ENCODE measurements around the gene ZNF576. TPM values are rescaled to one million over a fixed set of nuclear protein-coding genes. Genes with fewer than 3 reads are reported as not detected.
"Not testable (repeated sequence)": the region's sequence is repeated elsewhere in the genome, so short reads cannot be mapped to it uniquely, and the experiment has no call there.

ZNF576 gene
- total RNA-seq, 4 donors from 2014 or later: 4.2 to 16.8 (median 10.0) TPM

GRCh38 chr19:43582495-43582894 lies 13.9 kb upstream of the ZNF576 start:
- DNase-seq: no peak
- no peak overlapping the region for H3K27ac ChIP-seq
- intact Hi-C loops (cut with DNase I): no loop called here
- peaks cover 0 to 21% (median 4%) of the 10 kb centered on the region in 3 donors for H3K36me3 ChIP-seq
- peaks cover 5 to 28% (median 10%) of the 10 kb centered on the region in 3 donors for H3K4me1 ChIP-seq
- WGBS, 2 donors: 85 to 86% methylated on average over 2 of the region's 2 CpGs
- H3K4me3 ChIP-seq: no peak overlapping the region
- H3K9me3 ChIP-seq: no peaks in the 10 kb centered on the region
- TF ChIP-seq, protein P1, sequence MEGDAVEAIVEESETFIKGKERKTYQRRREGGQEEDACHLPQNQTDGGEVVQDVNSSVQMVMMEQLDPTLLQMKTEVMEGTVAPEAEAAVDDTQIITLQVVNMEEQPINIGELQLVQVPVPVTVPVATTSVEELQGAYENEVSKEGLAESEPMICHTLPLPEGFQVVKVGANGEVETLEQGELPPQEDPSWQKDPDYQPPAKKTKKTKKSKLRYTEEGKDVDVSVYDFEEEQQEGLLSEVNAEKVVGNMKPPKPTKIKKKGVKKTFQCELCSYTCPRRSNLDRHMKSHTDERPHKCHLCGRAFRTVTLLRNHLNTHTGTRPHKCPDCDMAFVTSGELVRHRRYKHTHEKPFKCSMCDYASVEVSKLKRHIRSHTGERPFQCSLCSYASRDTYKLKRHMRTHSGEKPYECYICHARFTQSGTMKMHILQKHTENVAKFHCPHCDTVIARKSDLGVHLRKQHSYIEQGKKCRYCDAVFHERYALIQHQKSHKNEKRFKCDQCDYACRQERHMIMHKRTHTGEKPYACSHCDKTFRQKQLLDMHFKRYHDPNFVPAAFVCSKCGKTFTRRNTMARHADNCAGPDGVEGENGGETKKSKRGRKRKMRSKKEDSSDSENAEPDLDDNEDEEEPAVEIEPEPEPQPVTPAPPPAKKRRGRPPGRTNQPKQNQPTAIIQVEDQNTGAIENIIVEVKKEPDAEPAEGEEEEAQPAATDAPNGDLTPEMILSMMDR (IDR thresholded peaks at IDR 0.05): no peak
- TF ChIP-seq POLR2A (IDR thresholded peaks at IDR 0.05): no peak
- no peaks in the 10 kb centered on the region for H3K27me3 ChIP-seq

- Histone ChIP-seq H3K4me3 (no peak overlapping the region), H3K9me3 (no peaks in the 10 kb centered on the region), H3K4me1 (peaks cover 5 to 26% (median 10%) of the 10 kb centered on the region in 3 donors), H3K27ac (peak overlapping the region in 2 of 4 donors; percentile 3 to 7), H3K36me3 (peaks cover 0 to 29% (median 4%) of the 10 kb centered on the region in 3 donors), H3K27me3 (no peaks in the 10 kb centered on the region)
- no peak for TF ChIP-seq POLR2A (IDR thresholded peaks at IDR 0.05)
- TF ChIP-seq, protein P1 (IDR thresholded peaks at IDR 0.05): no peak
- intact Hi-C loops (cut with DNase I): no loop called here
- no peak for DNase-seq
- 92 to 100% methylated on average over 1 of the region's 1 CpG for WGBS, 2 donors
Observed at GRCh38 chr19:43584484-43584883, 11.9 kb upstream of the ZNF576 start.

GRCh38 chr19:43586346-43586745 lies 10.0 kb upstream of the ZNF576 start:
- WGBS, 2 donors: 57 to 67% methylated on average over 2 of the region's 2 CpGs

DNA sequence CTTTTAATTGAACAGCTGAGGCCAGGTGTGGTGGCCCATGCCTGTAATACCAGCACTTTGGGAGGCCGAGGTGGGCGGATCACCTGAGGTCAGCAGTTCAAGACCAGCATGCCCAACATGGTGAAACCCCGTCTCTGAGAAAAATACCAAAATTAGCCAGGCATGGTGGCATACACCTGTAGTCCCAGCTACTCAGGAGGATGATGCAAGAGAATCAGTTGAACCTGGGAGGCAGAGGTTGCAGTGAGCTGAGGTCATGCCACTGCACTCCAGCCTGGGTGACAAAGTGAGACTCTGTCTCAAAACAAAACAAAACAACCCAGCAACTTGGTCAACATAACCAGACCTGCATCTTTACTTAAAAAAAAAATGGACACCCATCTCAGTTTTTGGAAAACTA lies 9.4 kb upstream of the ZNF576 start:
- H3K27ac ChIP-seq; intact Hi-C loops (cut with DNase I); H3K27me3 ChIP-seq; H3K4me1 ChIP-seq; H3K4me3 ChIP-seq; DNase-seq; H3K9me3 ChIP-seq: not testable (repeated sequence)
- 75 to 93% methylated on average over 3 of the region's 3 CpGs for WGBS, 2 donors
- peaks cover 0 to 55% (median 4%) of the 10 kb centered on the region in 3 donors for H3K36me3 ChIP-seq

More at GRCh38 chr19:43586346-43586745, 10.0 kb upstream of the ZNF576 start:
- TF ChIP-seq, protein P1 (IDR thresholded peaks at IDR 0.05): no peak
- TF ChIP-seq POLR2A (IDR thresholded peaks at IDR 0.05): no peak
- peaks cover 0 to 7% (median 3%) of the 10 kb centered on the region in 3 donors for H3K4me1 ChIP-seq
- intact Hi-C loops (cut with DNase I): no loop called here
- H3K4me3 ChIP-seq: no peak overlapping the region
- no peaks in the 10 kb centered on the region for H3K9me3 ChIP-seq
- H3K27me3 ChIP-seq: no peaks in the 10 kb centered on the region
- H3K27ac ChIP-seq: no peak overlapping the region
- no peak for DNase-seq
- peaks cover 0 to 48% (median 4%) of the 10 kb centered on the region in 3 donors for H3K36me3 ChIP-seq

DNA sequence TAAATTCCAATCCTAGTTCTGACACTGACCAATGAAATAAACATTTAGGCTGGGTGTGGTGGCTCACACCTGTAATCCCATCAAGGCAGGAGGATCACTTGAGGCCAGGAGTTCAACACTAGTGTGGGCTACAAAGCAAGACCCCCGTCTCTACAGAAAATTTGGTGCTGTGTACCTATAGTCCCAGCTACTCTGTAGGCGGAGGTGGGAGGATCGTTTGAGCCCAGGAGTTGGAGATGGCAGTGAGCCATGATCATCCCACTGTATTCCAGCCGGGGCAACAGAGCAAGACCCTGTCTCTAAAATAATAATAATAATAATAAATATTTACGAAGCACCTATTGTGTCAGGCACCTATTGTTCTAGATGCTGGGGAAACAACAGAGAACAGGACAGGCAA lies 7.1 kb upstream of the ZNF576 start:
- Histone ChIP-seq H3K27me3 (no peaks in the 10 kb centered on the region), H3K36me3 (peaks cover 13 to 77% (median 16%) of the 10 kb centered on the region in 3 donors)

More for the DNA sequence above, 7.1 kb upstream of the ZNF576 start:
- Histone ChIP-seq H3K4me3 (no peak overlapping the region), H3K4me1 (peaks cover 2 to 15% (median 6%) of the 10 kb centered on the region in 3 donors), H3K27ac (no peak overlapping the region), H3K9me3 (no peaks in the 10 kb centered on the region)
- DNase-seq: no peak
- intact Hi-C loops (cut with DNase I): no loop called here
- TF ChIP-seq, protein P1 (IDR thresholded peaks at IDR 0.05): no peak
- WGBS, 2 donors: 78 to 80% methylated on average over 5 of the region's 5 CpGs

All from esophagus squamous epithelium (tissue), 5 donors.